Measurements from ENCODE around the gene EVL. TPM values are rescaled to one million over a fixed set of nuclear protein-coding genes. Genes with fewer than 3 reads are reported as not detected.

Gene EVL
- total and polyA plus RNA-seq, 2 donors (not counting 1 experiment from before 2014, with no cell fraction given), result 23.5 to 28.1 TPM

GRCh38 chr14:100153560-100153959 lies 88.3 kb downstream of the EVL start:
- Histone ChIP-seq H3K9ac (ENCODE audit: insufficient read depth, low read length) (no peak overlapping the region), H3K27ac (ENCODE audit: insufficient read depth, low read length) (no peak overlapping the region)
- DNase-seq (ENCODE audit: low read depth in 2 of 2), result no peak

DNA sequence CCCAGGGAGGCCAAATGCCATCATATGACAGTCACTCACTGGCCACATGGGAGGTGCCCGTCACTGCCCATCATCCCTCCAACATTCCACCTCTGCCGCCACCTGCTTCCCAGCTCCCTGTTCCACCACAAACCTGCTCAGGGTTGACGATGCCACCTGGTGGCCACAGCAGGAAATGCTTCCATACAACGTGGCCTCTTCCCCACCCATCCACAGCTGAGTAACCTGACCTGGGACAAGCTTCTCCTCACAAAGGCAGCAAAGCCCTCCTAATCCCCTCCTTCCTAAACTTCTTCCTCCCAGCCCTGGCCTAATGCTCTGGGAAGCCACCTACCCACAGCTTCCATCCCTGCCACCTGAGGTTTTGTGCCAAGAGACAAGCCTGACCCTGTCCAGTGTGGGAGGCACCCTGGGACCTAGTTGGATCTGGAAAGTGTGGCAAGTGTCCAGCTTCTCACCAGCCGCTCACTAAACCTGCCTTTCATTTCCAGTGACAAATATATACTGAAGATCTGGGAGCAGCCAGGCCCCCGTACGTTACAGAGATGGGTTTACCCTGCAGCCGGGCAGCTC lies 89.9 kb downstream of the EVL start:
- peak in 1 of 2 donors; percentile 15 for DNase-seq (ENCODE audit: low read depth in 2 of 2)
- Histone ChIP-seq H3K27ac (ENCODE audit: insufficient read depth, low read length) (no peak overlapping the region), H3K4me1 (ENCODE audit: control insufficient read depth, extremely low read depth, insufficient read depth, low read length) (no peaks in the 10 kb centered on the region), H3K36me3 (ENCODE audit: control insufficient read depth, insufficient read depth, low read length) (no peaks in the 10 kb centered on the region), H3K9me3 (ENCODE audit: control insufficient read depth, insufficient read depth, low read depth, low read length) (no peaks in the 10 kb centered on the region), H2AFZ (ENCODE audit: low read length) (no peak overlapping the region), H3K79me2 (ENCODE audit: control insufficient read depth, insufficient read depth, low read length) (no peaks in the 10 kb centered on the region), H3K27me3 (ENCODE audit: control insufficient read depth, insufficient read depth, low read length) (peaks cover 15% of the 10 kb centered on the region), H3K4me3 (replicated peaks in 1 of 4; ENCODE audit: control extremely low read depth in 1 of 4, insufficient read depth in 1 of 4, low read depth in 3 of 4, low read length in 4 of 4) (no peak overlapping the region), H3K4me2 (ENCODE audit: extremely low read depth, insufficient read depth, low read length) (no peak overlapping the region), H4K20me1 (ENCODE audit: control insufficient read depth, extremely low read depth, insufficient read depth, low read length) (no peaks in the 10 kb centered on the region), H3K9ac (ENCODE audit: insufficient read depth, low read length) (no peak overlapping the region)
- no peak for TF ChIP-seq EZH2 (IDR thresholded peaks at IDR 0.05; ENCODE audit: low read length, missing control alignments)
- TF ChIP-seq, protein P1, sequence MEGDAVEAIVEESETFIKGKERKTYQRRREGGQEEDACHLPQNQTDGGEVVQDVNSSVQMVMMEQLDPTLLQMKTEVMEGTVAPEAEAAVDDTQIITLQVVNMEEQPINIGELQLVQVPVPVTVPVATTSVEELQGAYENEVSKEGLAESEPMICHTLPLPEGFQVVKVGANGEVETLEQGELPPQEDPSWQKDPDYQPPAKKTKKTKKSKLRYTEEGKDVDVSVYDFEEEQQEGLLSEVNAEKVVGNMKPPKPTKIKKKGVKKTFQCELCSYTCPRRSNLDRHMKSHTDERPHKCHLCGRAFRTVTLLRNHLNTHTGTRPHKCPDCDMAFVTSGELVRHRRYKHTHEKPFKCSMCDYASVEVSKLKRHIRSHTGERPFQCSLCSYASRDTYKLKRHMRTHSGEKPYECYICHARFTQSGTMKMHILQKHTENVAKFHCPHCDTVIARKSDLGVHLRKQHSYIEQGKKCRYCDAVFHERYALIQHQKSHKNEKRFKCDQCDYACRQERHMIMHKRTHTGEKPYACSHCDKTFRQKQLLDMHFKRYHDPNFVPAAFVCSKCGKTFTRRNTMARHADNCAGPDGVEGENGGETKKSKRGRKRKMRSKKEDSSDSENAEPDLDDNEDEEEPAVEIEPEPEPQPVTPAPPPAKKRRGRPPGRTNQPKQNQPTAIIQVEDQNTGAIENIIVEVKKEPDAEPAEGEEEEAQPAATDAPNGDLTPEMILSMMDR (conservative IDR thresholded peaks at IDR 0.05 in 1 of 2, IDR thresholded peaks at IDR 0.05 in 1 of 2; ENCODE audit: low read depth in 1 of 2, low read length in 2 of 2), result peak; percentile 41 to 67

More at GRCh38 chr14:100153560-100153959, 88.3 kb downstream of the EVL start:
- H2AFZ ChIP-seq (ENCODE audit: low read length), result no peak overlapping the region
- H3K4me2 ChIP-seq (ENCODE audit: extremely low read depth, insufficient read depth, low read length), result no peak overlapping the region
- no peak overlapping the region for H3K4me3 ChIP-seq (replicated peaks in 1 of 4; ENCODE audit: control extremely low read depth in 1 of 4, insufficient read depth in 1 of 4, low read depth in 3 of 4, low read length in 4 of 4)
- no peaks in the 10 kb centered on the region for H3K79me2 ChIP-seq (ENCODE audit: control insufficient read depth, insufficient read depth, low read length)
- H3K4me1 ChIP-seq (ENCODE audit: control insufficient read depth, extremely low read depth, insufficient read depth, low read length), result no peaks in the 10 kb centered on the region
- H4K20me1 ChIP-seq (ENCODE audit: control insufficient read depth, extremely low read depth, insufficient read depth, low read length), result no peaks in the 10 kb centered on the region
- H3K27me3 ChIP-seq (ENCODE audit: control insufficient read depth, insufficient read depth, low read length), result peaks cover 7% of the 10 kb centered on the region
- no peaks in the 10 kb centered on the region for H3K9me3 ChIP-seq (ENCODE audit: control insufficient read depth, insufficient read depth, low read depth, low read length)
- H3K36me3 ChIP-seq (ENCODE audit: control insufficient read depth, insufficient read depth, low read length), result no peaks in the 10 kb centered on the region
- TF ChIP-seq, protein P1 (conservative IDR thresholded peaks at IDR 0.05 in 1 of 2, IDR thresholded peaks at IDR 0.05 in 1 of 2; ENCODE audit: low read depth in 1 of 2, low read length in 2 of 2), result no peak
- no peak for TF ChIP-seq EZH2 (IDR thresholded peaks at IDR 0.05; ENCODE audit: low read length, missing control alignments)

DNA sequence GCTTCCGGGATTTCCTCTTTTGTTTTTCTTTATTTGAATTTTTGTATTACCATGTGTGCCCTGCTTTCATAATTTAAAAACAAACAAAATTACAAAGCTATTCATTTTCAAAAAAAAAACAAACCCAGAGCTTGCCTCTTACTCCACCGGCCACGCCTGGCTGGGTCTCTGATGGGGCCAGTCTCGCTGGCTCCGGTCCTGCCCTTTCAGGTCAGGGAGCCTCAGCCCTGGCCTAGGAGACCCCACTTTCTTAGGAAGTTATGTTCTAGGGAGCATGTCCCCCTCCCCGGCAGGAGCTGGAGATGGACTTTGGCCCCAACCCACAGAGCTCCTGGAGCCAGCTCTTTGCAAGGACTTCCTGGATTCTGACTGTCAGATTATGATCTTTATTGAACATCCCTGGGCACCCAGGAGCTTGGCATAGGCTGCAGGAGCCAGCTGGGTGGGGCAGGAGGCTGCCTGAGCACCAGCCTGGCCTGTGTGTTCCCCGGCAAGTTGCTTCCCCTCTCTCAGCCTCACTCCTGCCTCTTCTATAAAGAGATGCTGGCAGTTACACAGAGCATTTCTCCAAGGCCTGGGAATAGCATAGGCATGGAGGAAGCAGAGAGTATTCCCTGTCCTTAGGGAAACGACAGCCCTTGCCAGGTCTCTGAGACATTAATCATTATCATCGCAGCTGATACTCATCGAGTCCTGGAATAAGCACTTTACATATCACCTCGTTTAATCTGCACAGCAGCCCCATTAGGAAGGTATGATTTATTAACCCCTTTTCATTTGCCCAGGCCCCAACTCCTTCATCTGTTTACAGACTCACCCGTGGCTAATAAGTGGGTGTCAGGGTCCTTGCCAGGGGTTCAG lies 90.8 kb downstream of the EVL start:
- H3K27me3 ChIP-seq (ENCODE audit: control insufficient read depth, insufficient read depth, low read length), result peaks cover 18% of the 10 kb centered on the region

More for the DNA sequence above, 90.8 kb downstream of the EVL start:
- Histone ChIP-seq H3K36me3 (ENCODE audit: control insufficient read depth, insufficient read depth, low read length) (no peaks in the 10 kb centered on the region), H3K27ac (ENCODE audit: insufficient read depth, low read length) (no peak overlapping the region), H4K20me1 (ENCODE audit: control insufficient read depth, extremely low read depth, insufficient read depth, low read length) (no peaks in the 10 kb centered on the region), H3K79me2 (ENCODE audit: control insufficient read depth, insufficient read depth, low read length) (no peaks in the 10 kb centered on the region), H3K4me2 (ENCODE audit: extremely low read depth, insufficient read depth, low read length) (no peak overlapping the region), H3K9me3 (ENCODE audit: control insufficient read depth, insufficient read depth, low read depth, low read length) (no peaks in the 10 kb centered on the region), H3K4me3 (replicated peaks in 1 of 4; ENCODE audit: control extremely low read depth in 1 of 4, insufficient read depth in 1 of 4, low read depth in 3 of 4, low read length in 4 of 4) (no peak overlapping the region), H3K9ac (ENCODE audit: insufficient read depth, low read length) (no peak overlapping the region), H3K4me1 (ENCODE audit: control insufficient read depth, extremely low read depth, insufficient read depth, low read length) (no peaks in the 10 kb centered on the region), H2AFZ (ENCODE audit: low read length) (no peak overlapping the region)
- no peak for DNase-seq (ENCODE audit: low read depth in 2 of 2)
- no peak for TF ChIP-seq EZH2 (IDR thresholded peaks at IDR 0.05; ENCODE audit: low read length, missing control alignments)
- TF ChIP-seq, protein P1 (conservative IDR thresholded peaks at IDR 0.05 in 1 of 2, IDR thresholded peaks at IDR 0.05 in 1 of 2; ENCODE audit: low read depth in 1 of 2, low read length in 2 of 2), result no peak

Data from fibroblast of lung (primary cell).